Left ventricle myocardium inferior (tissue), 1 donor: ENCODE results near the gene KMT5C. TPM values are rescaled to one million over a fixed set of nuclear protein-coding genes. Genes with fewer than 3 reads are reported as not detected.
A peak's percentile ranks its signal among the peaks of the same experiment; 100 is the strongest.
"Not testable (repeated sequence)": the region's sequence is repeated elsewhere in the genome, so short reads cannot be mapped to it uniquely, and the experiment has no call there.

Source experiments
- DNase-seq: peaks from one replicate; pipeline ENCODE4 v3.0.0-alpha.2; 2020
- H3K27ac ChIP-seq: fragments of 200-600 bp; replicated peaks from 2 replicates; pipeline ENCODE4 v1.8.0; 2021
- H3K27me3 ChIP-seq: fragments of 200-600 bp; 2 replicates; pipeline ENCODE4 v1.8.0; 2021; ENCODE audit warnings: low read depth
- H3K36me3 ChIP-seq: fragments of 200-600 bp; 2 replicates; pipeline ENCODE4 v1.8.0; 2021
- H3K4me1 ChIP-seq: fragments of 200-600 bp; 2 replicates; pipeline ENCODE4 v1.8.0; 2021
- H3K4me3 ChIP-seq: fragments of 200-600 bp; 2 replicates; pipeline ENCODE4 v1.8.0; 2021; ENCODE audit warnings: mild to moderate bottlenecking, moderate library complexity
- H3K9me3 ChIP-seq: fragments of 200-600 bp; replicated peaks from 2 replicates; pipeline ENCODE4 v1.8.0; 2021
- CTCF ChIP-seq: fragments of 200-600 bp; IDR thresholded peaks from 2 replicates; pipeline ENCODE4 v1.8.0; 2021; ENCODE audit warnings: antibody characterized with exemption, mild to moderate bottlenecking, borderline replicate concordance
- intact Hi-C: fragments of 100-400 bp; cut with micrococcal nuclease; formaldehyde crosslinking; loops from one replicate; pipeline ENCODE4 v1.11.0; 2022
- total RNA-seq: library from RNA; stranded (reverse); fragmentation: NEBNext Ultra II Directional; extraction: Animal tissue kit (Norgen Biotek cat#: 25700); gene quantifications from one replicate; pipeline ENCODE4 v1.2.1, GENCODE V29; 2021
- donor health status: DM: no; HTN: yes; CAD: no; lungs with severe emphysema.

KMT5C gene
- total RNA-seq, 1 donor from 2014 or later = 5.1 TPM

- Histone ChIP-seq H3K9me3 (no peaks in the 10 kb centered on the region), H3K27me3 (peaks cover 37% of the 10 kb centered on the region), H3K4me1 (no peaks in the 10 kb centered on the region), H3K36me3 (no peaks in the 10 kb centered on the region), H3K4me3 (peak overlapping the region; percentile 27), H3K27ac (peak overlapping the region; percentile 8)
- TF ChIP-seq CTCF = no peak
- intact Hi-C loops = no loop called here
- DNase-seq = no peak
Measured at GRCh38 chr19:55324662-55325061, 15.0 kb upstream of the KMT5C start.

- no peaks in the 10 kb centered on the region for H3K9me3 ChIP-seq
- no peaks in the 10 kb centered on the region for H3K4me1 ChIP-seq
- peaks cover 36% of the 10 kb centered on the region for H3K27me3 ChIP-seq
- H3K36me3 ChIP-seq = no peaks in the 10 kb centered on the region
- intact Hi-C loops = no loop called here
- no peak for TF ChIP-seq CTCF
- no peak for DNase-seq
- peak within 1 kb of the TSS; percentile 27 for H3K4me3 ChIP-seq
- H3K27ac ChIP-seq = peak within 1 kb of the TSS; percentile 8
Measured at GRCh38 chr19:55325172-55325571, 14.5 kb upstream of the KMT5C start, which contains the start of gene TMEM150B. Gene TMEM150B (minus strand): TSS chr19:55325341. CDS start chr19:55321036, 4,305 bp downstream.

GRCh38 chr19:55328774-55329318 lies 10.8 kb upstream of the KMT5C start:
- H3K9me3 ChIP-seq, H3K4me1 ChIP-seq, H3K36me3 ChIP-seq, intact Hi-C loops, DNase-seq, H3K4me3 ChIP-seq, H3K27ac ChIP-seq: not testable (repeated sequence)
- peaks cover 24% of the 10 kb centered on the region for H3K27me3 ChIP-seq

GRCh38 chr19:55329791-55330190 lies 9.9 kb upstream of the KMT5C start:
- H3K4me3 ChIP-seq, H3K4me1 ChIP-seq, intact Hi-C loops, H3K27ac ChIP-seq, H3K9me3 ChIP-seq, DNase-seq, H3K36me3 ChIP-seq: not testable (repeated sequence)
- peaks cover 33% of the 10 kb centered on the region for H3K27me3 ChIP-seq

- Histone ChIP-seq H3K4me3 (no peak overlapping the region), H3K4me1 (peaks cover 5% of the 10 kb centered on the region), H3K9me3 (no peaks in the 10 kb centered on the region), H3K27me3 (peaks cover 37% of the 10 kb centered on the region), H3K36me3 (no peaks in the 10 kb centered on the region), H3K27ac (no peak overlapping the region)
- no peak for DNase-seq
- intact Hi-C loops = no loop called here
- no peak for TF ChIP-seq CTCF
Measured at GRCh38 chr19:55333870-55334269, 5.8 kb upstream of the KMT5C start.

GRCh38 chr19:55336101-55336500 lies 3.6 kb upstream of the KMT5C start:
- no peak for DNase-seq
- no peak overlapping the region for H3K27ac ChIP-seq
- H3K36me3 ChIP-seq = no peaks in the 10 kb centered on the region
- intact Hi-C loops = no loop called here
- H3K4me1 ChIP-seq = peaks cover 20% of the 10 kb centered on the region
- no peaks in the 10 kb centered on the region for H3K9me3 ChIP-seq
- H3K27me3 ChIP-seq = peaks cover 24% of the 10 kb centered on the region
- no peak for TF ChIP-seq CTCF
- H3K4me3 ChIP-seq = no peak overlapping the region
